Measurements from ENCODE around the gene ZNF337.
"Not testable (repeated sequence)": the region's sequence is repeated elsewhere in the genome, so short reads cannot be mapped to it uniquely, and the experiment has no call there.

ZNF337 gene

GRCh38 chr20:25696371-25697131 lies at the start of gene ZNF337:
TSS of gene ZNF337 (minus strand) at chr20:25696853. CDS start at chr20:25686417, 10,436 bp downstream.
- peak within 1 kb of the TSS; percentile 84 for H3K4me3 ChIP-seq (ENCODE audit: low read depth, low read length)

GRCh38 chr20:25745738-25746137 lies 49.1 kb upstream of the ZNF337 start:
- H3K4me3 ChIP-seq (ENCODE audit: low read depth, low read length): no peak overlapping the region

- no peak overlapping the region for H3K4me3 ChIP-seq (ENCODE audit: low read depth, low read length)
Measured at GRCh38 chr20:25745100-25745499, 48.4 kb upstream of the ZNF337 start.

GRCh38 chr20:25744261-25744660 lies 47.6 kb upstream of the ZNF337 start:
- no peak overlapping the region for H3K4me3 ChIP-seq (ENCODE audit: low read depth, low read length)

- no peak overlapping the region for H3K4me3 ChIP-seq (ENCODE audit: low read depth, low read length)
Measured at GRCh38 chr20:25741088-25741487, 44.4 kb upstream of the ZNF337 start.

- H3K4me3 ChIP-seq (ENCODE audit: low read depth, low read length): no peak overlapping the region
Measured at GRCh38 chr20:25739615-25740320, 43.1 kb upstream of the ZNF337 start.

- H3K4me3 ChIP-seq (ENCODE audit: low read depth, low read length): no peak overlapping the region
Measured at GRCh38 chr20:25738198-25738597, 41.5 kb upstream of the ZNF337 start.

GRCh38 chr20:25733903-25734302 lies 37.2 kb upstream of the ZNF337 start:
- no peak overlapping the region for H3K4me3 ChIP-seq (ENCODE audit: low read depth, low read length)

- no peak overlapping the region for H3K4me3 ChIP-seq (ENCODE audit: low read depth, low read length)
Measured at GRCh38 chr20:25730862-25731261, 34.2 kb upstream of the ZNF337 start.

GRCh38 chr20:25726357-25726756 lies 29.7 kb upstream of the ZNF337 start:
- no peak overlapping the region for H3K4me3 ChIP-seq (ENCODE audit: low read depth, low read length)

- no peak overlapping the region for H3K4me3 ChIP-seq (ENCODE audit: low read depth, low read length)
Measured at GRCh38 chr20:25725639-25726038, 29.0 kb upstream of the ZNF337 start.

GRCh38 chr20:25723975-25724374 lies 27.3 kb upstream of the ZNF337 start:
- no peak overlapping the region for H3K4me3 ChIP-seq (ENCODE audit: low read depth, low read length)

- H3K4me3 ChIP-seq (ENCODE audit: low read depth, low read length): no peak overlapping the region
Measured at GRCh38 chr20:25720285-25720684, 23.6 kb upstream of the ZNF337 start.

GRCh38 chr20:25718896-25719809 lies 22.5 kb upstream of the ZNF337 start:
- H3K4me3 ChIP-seq (ENCODE audit: low read depth, low read length): not testable (repeated sequence)

- no peak overlapping the region for H3K4me3 ChIP-seq (ENCODE audit: low read depth, low read length)
Measured at GRCh38 chr20:25707695-25708094, 11.0 kb upstream of the ZNF337 start.

GRCh38 chr20:25706793-25707192 lies 10.1 kb upstream of the ZNF337 start:
- no peak overlapping the region for H3K4me3 ChIP-seq (ENCODE audit: low read depth, low read length)

GRCh38 chr20:25705830-25706351 lies 9.2 kb upstream of the ZNF337 start:
- H3K4me3 ChIP-seq (ENCODE audit: low read depth, low read length): no peak overlapping the region

GRCh38 chr20:25704303-25704702 lies 7.7 kb upstream of the ZNF337 start:
- not testable (repeated sequence) for H3K4me3 ChIP-seq (ENCODE audit: low read depth, low read length)

GRCh38 chr20:25700835-25701234 lies 4.2 kb upstream of the ZNF337 start:
- not testable (repeated sequence) for H3K4me3 ChIP-seq (ENCODE audit: low read depth, low read length)

- no peak overlapping the region for H3K4me3 ChIP-seq (ENCODE audit: low read depth, low read length)
Measured at GRCh38 chr20:25699914-25700313, 3.3 kb upstream of the ZNF337 start.

- H3K4me3 ChIP-seq (ENCODE audit: low read depth, low read length): peak overlapping the region; percentile 84
Measured at GRCh38 chr20:25697132-25697446, 436 bp upstream of the ZNF337 start.

Data from iPS-11a (cell line).